H1 (cell line): ENCODE results near the gene SHC3. TPM values are rescaled to one million over a fixed set of nuclear protein-coding genes. Genes with fewer than 3 reads are reported as not detected.

ENCODE experiments used
- CTCF ChIA-PET: fragments of 300-600 bp; sonication (Branson Sonifier 250); formaldehyde crosslinking; loops from one replicate; lab custom pipeline; 2021; ENCODE audit not compliant: partially characterized antibody; lab: Charles Lee
- POLR2A ChIA-PET: fragments of 300-600 bp; sonication (Branson Sonifier 250); formaldehyde crosslinking; loops from one replicate; lab custom pipeline; 2021; ENCODE audit warnings: inconsistent platforms; ENCODE audit not compliant: partially characterized antibody; lab: Charles Lee
- DNase-seq, 2 experiments: peaks; one replicate each; pipeline versions ENCODE4 v3.0.0 to v3.0.0-alpha.2; 2010 to 2022; ENCODE audit warnings: low spot score in 2 of 2, low read depth in 1 of 2, mixed read lengths in 1 of 2
- FAIRE-seq: peaks from 2 replicates; lab custom pipeline; 2011; peaks lifted over from hg19 to GRCh38; lab: Jason Lieb, UNC
- H2AFZ ChIP-seq: 2 replicates; pipeline ENCODE4 v1.8.1; 2012; ENCODE audit warnings: low read length, inconsistent platforms
- H2AK5ac ChIP-seq: 2 replicates; pipeline ENCODE4 v1.6.1; 2013; ENCODE audit warnings: low read depth, low read length
- H2BK120ac ChIP-seq: replicated peaks from 2 replicates; pipeline ENCODE3; 2013; ENCODE audit warnings: low read depth, low read length, inconsistent platforms
- H2BK12ac ChIP-seq: 2 replicates; pipeline ENCODE4 v1.6.1; 2013; ENCODE audit warnings: low read depth, low read length
- H2BK15ac ChIP-seq: 2 replicates; pipeline ENCODE4 v1.6.1; 2013; ENCODE audit warnings: low read length
- H2BK20ac ChIP-seq: 2 replicates; pipeline ENCODE4 v1.6.1; 2013; ENCODE audit warnings: low read length
- H2BK5ac ChIP-seq: 2 replicates; pipeline ENCODE4 v1.6.1; 2013; ENCODE audit warnings: low read depth, low read length
- H3K14ac ChIP-seq: 2 replicates; pipeline ENCODE4 v1.6.1; 2013; ENCODE audit warnings: inconsistent platforms; ENCODE audit not compliant: insufficient read length
- H3K18ac ChIP-seq: 2 replicates; pipeline ENCODE4 v1.6.1; 2013; ENCODE audit warnings: low read length; ENCODE audit errors: extremely low read depth
- H3K23ac ChIP-seq: 2 replicates; pipeline ENCODE4 v1.6.1; 2013; ENCODE audit warnings: inconsistent platforms; ENCODE audit not compliant: insufficient read length
- H3K23me2 ChIP-seq: 2 replicates; pipeline ENCODE4 v1.6.1; 2013; ENCODE audit warnings: low read depth, low read length
- H3K27ac ChIP-seq: 2 replicates; pipeline ENCODE4 v1.6.1; 2011; ENCODE audit warnings: low read depth, low read length, inconsistent platforms
- H3K27me3 ChIP-seq, 4 experiments: replicated peaks in 1 of 4; 1 replicate in 1 of 4; 2 replicates in 3 of 4; pipeline versions ENCODE4 v1.6.1 to v1.8.1; 2011 to 2013; ENCODE audit warnings: low read length in 3 of 4, mild to moderate bottlenecking in 3 of 4, inconsistent platforms in 2 of 4, mixed read lengths in 2 of 4, moderate library complexity in 1 of 4; ENCODE audit not compliant: control insufficient read depth in 3 of 4, insufficient read depth in 3 of 4; ENCODE audit errors: extremely low read depth in 1 of 4
- H3K36me3 ChIP-seq, 4 experiments: 2 replicates each; pipeline versions ENCODE4 v1.6.1 to v1.8.1; 2011 to 2013; ENCODE audit warnings: mild to moderate bottlenecking in 4 of 4, low read length in 3 of 4, moderate library complexity in 2 of 4, control low read depth in 1 of 4, inconsistent platforms in 1 of 4; ENCODE audit not compliant: insufficient read depth in 4 of 4, control insufficient read depth in 2 of 4
- H3K4ac ChIP-seq: replicated peaks from 2 replicates; pipeline ENCODE3; 2013; ENCODE audit warnings: low read length, low read depth, mixed read lengths, inconsistent platforms; ENCODE audit not compliant: insufficient read length
- H3K4me1 ChIP-seq, 4 experiments: replicated peaks in 1 of 4; 1 replicate in 1 of 4; 2 replicates in 3 of 4; pipeline versions ENCODE4 v1.6.1 to v1.8.1; 2011 to 2013; ENCODE audit warnings: low read length in 3 of 4, inconsistent platforms in 2 of 4, mixed read lengths in 1 of 4; ENCODE audit not compliant: insufficient read depth in 4 of 4, control insufficient read depth in 3 of 4
- H3K4me2 ChIP-seq, 2 experiments: 2 replicates each; pipeline versions ENCODE4 v1.6.1 to v1.8.1; 2011 to 2013; ENCODE audit warnings: low read depth in 2 of 2, low read length in 2 of 2, control low read depth in 1 of 2, inconsistent platforms in 1 of 2, mild to moderate bottlenecking in 1 of 2; ENCODE audit not compliant: insufficient read depth in 1 of 2
- H3K4me3 ChIP-seq, 4 experiments: fragments of 200-600, 300-600 bp in 1 of 4; sonication (generic), shearing (Covaris generic), sonication (Bioruptor Twin) in 1 of 4; 2 replicates each; pipeline versions ENCODE4 v1.5.1 to v1.8.1; 2011 to 2016; ENCODE audit warnings: low read length in 4 of 4, low read depth in 3 of 4, control low read depth in 2 of 4, inconsistent platforms in 2 of 4, mild to moderate bottlenecking in 2 of 4, mixed read lengths in 1 of 4, moderate library complexity in 1 of 4; ENCODE audit not compliant: insufficient read depth in 2 of 4; ENCODE audit errors: extremely low read depth in 1 of 4
- H3K56ac ChIP-seq: replicated peaks from 2 replicates; pipeline ENCODE3; 2013; ENCODE audit warnings: low read depth, mild to moderate bottlenecking, mixed read lengths, low read length, inconsistent platforms; ENCODE audit not compliant: insufficient read length
- H3K79me1 ChIP-seq: 2 replicates; pipeline ENCODE4 v1.6.1; 2013; ENCODE audit warnings: low read depth, low read length, control low read depth
- H3K79me2 ChIP-seq, 2 experiments: 2 replicates each; pipeline versions ENCODE4 v1.6.1 to v1.8.1; 2012 to 2013; ENCODE audit warnings: low read length in 2 of 2, mild to moderate bottlenecking in 2 of 2, inconsistent platforms in 1 of 2; ENCODE audit not compliant: insufficient read depth in 2 of 2, control insufficient read depth in 1 of 2
- H3K9ac ChIP-seq, 4 experiments: replicated peaks in 1 of 4; 1 replicate in 1 of 4; 2 replicates in 3 of 4; pipeline versions ENCODE4 v1.6.1 to v1.8.1; 2011 to 2013; ENCODE audit warnings: low read depth in 3 of 4, low read length in 3 of 4, control low read depth in 2 of 4, mild to moderate bottlenecking in 2 of 4, moderate library complexity in 2 of 4, inconsistent platforms in 1 of 4; ENCODE audit errors: extremely low read depth in 1 of 4
- H3K9me3 ChIP-seq, 2 experiments: 2 replicates each; pipeline versions ENCODE4 v1.6.1 to v1.8.1; 2012 to 2013; ENCODE audit warnings: mild to moderate bottlenecking in 2 of 2, moderate library complexity in 2 of 2, control low read depth in 1 of 2, inconsistent platforms in 1 of 2, low read depth in 1 of 2, low read length in 1 of 2, mixed read lengths in 1 of 2; ENCODE audit not compliant: insufficient read depth in 2 of 2
- H4K20me1 ChIP-seq, 2 experiments: replicated peaks in 1 of 2; 2 replicates each; pipeline versions ENCODE3 to v1.8.1; 2011 to 2013; ENCODE audit warnings: inconsistent platforms in 2 of 2, low read length in 2 of 2, mild to moderate bottlenecking in 1 of 2; ENCODE audit not compliant: insufficient read depth in 2 of 2, control insufficient read depth in 1 of 2
- H4K5ac ChIP-seq: 2 replicates; pipeline ENCODE4 v1.6.1; 2013; ENCODE audit warnings: low read length, low read depth, mixed read lengths, inconsistent platforms; ENCODE audit not compliant: insufficient read length
- H4K8ac ChIP-seq: 2 replicates; pipeline ENCODE4 v1.8.0; 2013; ENCODE audit warnings: mild to moderate bottlenecking, moderate library complexity, low read length, inconsistent platforms; ENCODE audit not compliant: insufficient read depth; ENCODE audit errors: extremely low read depth
- H4K91ac ChIP-seq: replicated peaks from 2 replicates; pipeline ENCODE3; 2013; ENCODE audit warnings: low read length, mixed read lengths, inconsistent platforms; ENCODE audit not compliant: insufficient read length
- CBX8 ChIP-seq: fragments of 300-800, 300-1000 bp; sonication (generic); IDR thresholded peaks from 2 replicates; pipeline ENCODE4 v1.7.1; 2016; ENCODE audit warnings: low read depth, low read length, borderline replicate concordance
- CHD1 ChIP-seq: IDR thresholded peaks from 2 replicates; pipeline ENCODE4 v1.6.1; 2012; ENCODE audit warnings: low read depth, low read length, improper control_type of control experiment
- CTBP2 ChIP-seq: IDR thresholded peaks from 2 replicates; pipeline ENCODE4 v1.7.0; 2011; ENCODE audit warnings: borderline replicate concordance, mild to moderate bottlenecking, moderate library complexity, mixed read lengths, low read length; ENCODE audit not compliant: insufficient read depth, insufficient read length
- EP300 ChIP-seq, 2 experiments: IDR thresholded peaks; 1 replicate in 1 of 2; 2 replicates in 1 of 2; pipeline ENCODE4 v1.6.1; 2011 to 2012; ENCODE audit warnings: low read depth in 2 of 2, low read length in 2 of 2, mild to moderate bottlenecking in 2 of 2, borderline replicate concordance in 1 of 2, inconsistent platforms in 1 of 2, moderate library complexity in 1 of 2
- HDAC6 ChIP-seq: IDR thresholded peaks from one replicate; pipeline ENCODE4 v1.7.1; 2012; ENCODE audit warnings: low read depth, mild to moderate bottlenecking, inconsistent platforms, low read length, moderate library complexity
- KDM4A ChIP-seq: IDR thresholded peaks from one replicate; pipeline ENCODE4 v1.7.1; 2012; ENCODE audit warnings: low read depth, mild to moderate bottlenecking, moderate library complexity, low read length, inconsistent platforms; ENCODE audit not compliant: severe bottlenecking
- NANOG ChIP-seq: IDR thresholded peaks from 2 replicates; pipeline ENCODE4 v1.6.1; 2011; ENCODE audit warnings: low read length, low read depth, mild to moderate bottlenecking, inconsistent platforms; ENCODE audit not compliant: insufficient read depth, poor library complexity, severe bottlenecking
- PHF8 ChIP-seq: fragments of 200-600 bp; sonication (generic); conservative IDR thresholded peaks from 2 replicates; pipeline ENCODE4 v1.7.1; 2012; ENCODE audit warnings: low read depth, mild to moderate bottlenecking, inconsistent platforms, low read length, moderate library complexity
- RFX5 ChIP-seq: IDR thresholded peaks from 2 replicates; pipeline ENCODE4 v1.6.1; 2011; ENCODE audit warnings: low read depth, low read length, improper control_type of control experiment, borderline replicate concordance
- WGBS, 2 experiments: shearing (Covaris generic) in 1 of 2; methylation state at CpG; one replicate each; pipeline versions ENCODE4 v1.1.6 to v1.1.7; 2013 to 2015; ENCODE audit warnings: low lambda C conversion rate in 2 of 2, mixed read lengths in 2 of 2, inconsistent platforms in 1 of 2, low coverage in 1 of 2, missing lambda C conversion rate in 1 of 2; ENCODE audit not compliant: insufficient replicate concordance in 2 of 2, insufficient coverage in 1 of 2, insufficient read length in 1 of 2; ENCODE audit errors: extremely low coverage in 1 of 2, missing lambda C conversion rate in 1 of 2; 5-methylcytosine and 5-hydroxymethylcytosine counted together
- polyA plus RNA-seq, 7 experiments: library from polyadenylated mRNA; depleted of rRNA in 3 of 7; stranded (reverse) in 5 of 7; unstranded in 2 of 7; fragments of >200 nt in 5 of 7; fragments of 200-250 nt in 2 of 7; gene quantifications; 1 replicate in 5 of 7; 2 replicates in 1 of 7; 4 replicates in 1 of 7; pipeline versions ENCODE4 v1.2.1 to v1.2.3, GENCODE V29; 2011 to 2013; ENCODE audit warnings: missing spikeins in 2 of 7, mixed read lengths in 2 of 7
- total RNA-seq: library from RNA; stranded (reverse); fragmentation: NEBNext Ultra II Directional; extraction: Animal tissue kit (Norgen Biotek cat#: 25700); gene quantifications from 2 replicates; pipeline ENCODE4 v1.2.1, GENCODE V29; 2021
- TF ChIP-seq, protein P1 (sequence below), 3 experiments: IDR thresholded peaks; 1 replicate in 2 of 3; 2 replicates in 1 of 3; pipeline versions ENCODE4 v1.5.1 to v1.6.1; 2011; ENCODE audit warnings: low read length in 3 of 3, mild to moderate bottlenecking in 3 of 3, inconsistent platforms in 2 of 3, low read depth in 1 of 3, moderate library complexity in 1 of 3; ENCODE audit not compliant: insufficient read depth in 1 of 3; ENCODE audit errors: control extremely low read depth in 1 of 3

The SHC3 gene
- total and polyA plus RNA-seq, 2 of the 8 experiments (the other 6 are each of a cell fraction or from before 2014, with no cell fraction given): 1.4 to 7.1 TPM

DNA sequence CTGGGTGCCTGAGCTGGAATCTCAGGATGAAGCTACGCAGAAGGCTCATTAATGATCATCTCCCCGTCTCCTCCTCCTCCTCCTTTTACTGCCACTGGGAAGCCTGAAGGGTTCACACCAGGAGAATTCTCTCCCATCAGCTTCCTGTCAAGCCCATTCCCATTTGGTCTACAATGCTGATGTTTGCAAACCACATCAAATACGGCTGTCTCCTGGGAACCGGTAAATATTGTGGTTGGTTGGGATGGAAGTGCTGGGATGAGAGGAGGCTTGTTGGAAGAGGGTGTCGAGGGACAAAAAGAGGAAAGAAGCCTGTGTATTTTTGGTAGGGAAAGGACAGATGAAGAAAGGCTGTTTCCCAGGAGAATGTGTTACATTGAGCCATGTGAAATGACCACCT, 200.6 kb downstream of the SHC3 start:
- DNase-seq (no peak), FAIRE-seq (no peak)
- peaks cover 2 to 9% of the 10 kb centered on the region in 2 experiments; a peak in 2 of 4 replicates for H3K9me3 ChIP-seq
- H4K8ac ChIP-seq: no peak overlapping the region
- H3K4ac ChIP-seq: no peak overlapping the region
- 87% methylated on average over 5 of the region's 5 CpGs; no CpG with 5 or more reads in 1 of the 2 experiments for WGBS, 2 experiments
- H4K5ac ChIP-seq: no peak overlapping the region
- no peak overlapping the region for H2BK15ac ChIP-seq
- H3K27ac ChIP-seq: no peak overlapping the region
- no peak overlapping the region for H3K9ac ChIP-seq
- H2AFZ ChIP-seq: no peak overlapping the region
- no peaks in the 10 kb centered on the region for H3K4me1 ChIP-seq
- no peak overlapping the region for H2BK12ac ChIP-seq
- no peak overlapping the region for H2AK5ac ChIP-seq
- no peak overlapping the region for H2BK120ac ChIP-seq
- H3K18ac ChIP-seq: no peak overlapping the region
- POLR2A ChIA-PET: no interaction called here
- no peak overlapping the region for H3K14ac ChIP-seq
- no peak overlapping the region for H2BK20ac ChIP-seq
- H3K4me2 ChIP-seq: no peak overlapping the region
- CTCF ChIA-PET: no interaction called here
- H2BK5ac ChIP-seq: no peak overlapping the region
- H3K23ac ChIP-seq: no peak overlapping the region
- H4K20me1 ChIP-seq: peaks cover 0 to 12% of the 10 kb centered on the region in 2 experiments
- H4K91ac ChIP-seq: no peak overlapping the region
- peaks cover 0 to 5% of the 10 kb centered on the region in 2 experiments; a peak in 2 of 4 replicates for H3K79me2 ChIP-seq
- no peaks in the 10 kb centered on the region for H3K27me3 ChIP-seq
- no peaks in the 10 kb centered on the region for H3K79me1 ChIP-seq
- H3K56ac ChIP-seq: no peak overlapping the region
- H3K23me2 ChIP-seq: peaks cover 12% of the 10 kb centered on the region
- peaks cover 0 to 2% (median 0%) of the 10 kb centered on the region in 4 experiments; a peak in 1 of 8 replicates for H3K36me3 ChIP-seq
- no peak overlapping the region for H3K4me3 ChIP-seq
- TF ChIP-seq RFX5 (no peak), CBX8 (no peak), PHF8 (no peak), CTBP2 (no peak), NANOG (no peak), KDM4A (no peak), CHD1 (no peak), EP300 (IDR thresholded peaks at IDR 0.05; ENCODE audit: borderline replicate concordance in 1 of 2, low read depth in 2 of 2, low read length in 2 of 2) (no peak), HDAC6 (no peak)
- TF ChIP-seq, protein P1, sequence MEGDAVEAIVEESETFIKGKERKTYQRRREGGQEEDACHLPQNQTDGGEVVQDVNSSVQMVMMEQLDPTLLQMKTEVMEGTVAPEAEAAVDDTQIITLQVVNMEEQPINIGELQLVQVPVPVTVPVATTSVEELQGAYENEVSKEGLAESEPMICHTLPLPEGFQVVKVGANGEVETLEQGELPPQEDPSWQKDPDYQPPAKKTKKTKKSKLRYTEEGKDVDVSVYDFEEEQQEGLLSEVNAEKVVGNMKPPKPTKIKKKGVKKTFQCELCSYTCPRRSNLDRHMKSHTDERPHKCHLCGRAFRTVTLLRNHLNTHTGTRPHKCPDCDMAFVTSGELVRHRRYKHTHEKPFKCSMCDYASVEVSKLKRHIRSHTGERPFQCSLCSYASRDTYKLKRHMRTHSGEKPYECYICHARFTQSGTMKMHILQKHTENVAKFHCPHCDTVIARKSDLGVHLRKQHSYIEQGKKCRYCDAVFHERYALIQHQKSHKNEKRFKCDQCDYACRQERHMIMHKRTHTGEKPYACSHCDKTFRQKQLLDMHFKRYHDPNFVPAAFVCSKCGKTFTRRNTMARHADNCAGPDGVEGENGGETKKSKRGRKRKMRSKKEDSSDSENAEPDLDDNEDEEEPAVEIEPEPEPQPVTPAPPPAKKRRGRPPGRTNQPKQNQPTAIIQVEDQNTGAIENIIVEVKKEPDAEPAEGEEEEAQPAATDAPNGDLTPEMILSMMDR (IDR thresholded peaks at IDR 0.05; ENCODE audit: control extremely low read depth in 1 of 3, insufficient read depth in 1 of 3, low read depth in 1 of 3, low read length in 3 of 3): no peak
